HL-60 (cell line): ENCODE data around the gene SIDT2.

Source experiments
- POLR2AphosphoS5 ChIP-seq: IDR thresholded peaks from 2 replicates; pipeline ENCODE4 v1.6.1; 2012; ENCODE audit warnings: low read depth
- TF ChIP-seq, protein P1 (sequence below): IDR thresholded peaks from one replicate; pipeline ENCODE4 v1.5.1; 2011; ENCODE audit warnings: low read length, control low read depth, inconsistent platforms; ENCODE audit not compliant: insufficient read depth
- TF ChIP-seq, protein P2 (sequence below): IDR thresholded peaks from 2 replicates; pipeline ENCODE4 v1.6.1; 2012; ENCODE audit warnings: low read depth; ENCODE audit not compliant: insufficient replicate concordance

DNA sequence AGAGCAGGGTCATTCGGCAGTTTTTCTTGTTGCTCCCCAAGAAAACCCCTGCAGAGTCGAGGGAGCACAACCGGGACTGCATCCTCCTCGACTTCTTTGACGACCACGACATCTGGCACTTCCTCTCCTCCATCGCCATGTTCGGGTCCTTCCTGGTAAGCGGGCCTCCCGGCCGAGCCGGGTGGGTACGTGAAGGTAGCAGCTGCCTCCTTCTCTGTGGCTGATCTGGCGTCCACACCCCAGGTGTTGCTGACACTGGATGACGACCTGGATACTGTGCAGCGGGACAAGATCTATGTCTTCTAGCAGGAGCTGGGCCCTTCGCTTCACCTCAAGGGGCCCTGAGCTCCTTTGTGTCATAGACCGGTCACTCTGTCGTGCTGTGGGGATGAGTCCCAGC lies 17.2 kb downstream of the SIDT2 start:
- TF ChIP-seq, protein P1, sequence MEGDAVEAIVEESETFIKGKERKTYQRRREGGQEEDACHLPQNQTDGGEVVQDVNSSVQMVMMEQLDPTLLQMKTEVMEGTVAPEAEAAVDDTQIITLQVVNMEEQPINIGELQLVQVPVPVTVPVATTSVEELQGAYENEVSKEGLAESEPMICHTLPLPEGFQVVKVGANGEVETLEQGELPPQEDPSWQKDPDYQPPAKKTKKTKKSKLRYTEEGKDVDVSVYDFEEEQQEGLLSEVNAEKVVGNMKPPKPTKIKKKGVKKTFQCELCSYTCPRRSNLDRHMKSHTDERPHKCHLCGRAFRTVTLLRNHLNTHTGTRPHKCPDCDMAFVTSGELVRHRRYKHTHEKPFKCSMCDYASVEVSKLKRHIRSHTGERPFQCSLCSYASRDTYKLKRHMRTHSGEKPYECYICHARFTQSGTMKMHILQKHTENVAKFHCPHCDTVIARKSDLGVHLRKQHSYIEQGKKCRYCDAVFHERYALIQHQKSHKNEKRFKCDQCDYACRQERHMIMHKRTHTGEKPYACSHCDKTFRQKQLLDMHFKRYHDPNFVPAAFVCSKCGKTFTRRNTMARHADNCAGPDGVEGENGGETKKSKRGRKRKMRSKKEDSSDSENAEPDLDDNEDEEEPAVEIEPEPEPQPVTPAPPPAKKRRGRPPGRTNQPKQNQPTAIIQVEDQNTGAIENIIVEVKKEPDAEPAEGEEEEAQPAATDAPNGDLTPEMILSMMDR: no peak
- TF ChIP-seq, protein P2, sequence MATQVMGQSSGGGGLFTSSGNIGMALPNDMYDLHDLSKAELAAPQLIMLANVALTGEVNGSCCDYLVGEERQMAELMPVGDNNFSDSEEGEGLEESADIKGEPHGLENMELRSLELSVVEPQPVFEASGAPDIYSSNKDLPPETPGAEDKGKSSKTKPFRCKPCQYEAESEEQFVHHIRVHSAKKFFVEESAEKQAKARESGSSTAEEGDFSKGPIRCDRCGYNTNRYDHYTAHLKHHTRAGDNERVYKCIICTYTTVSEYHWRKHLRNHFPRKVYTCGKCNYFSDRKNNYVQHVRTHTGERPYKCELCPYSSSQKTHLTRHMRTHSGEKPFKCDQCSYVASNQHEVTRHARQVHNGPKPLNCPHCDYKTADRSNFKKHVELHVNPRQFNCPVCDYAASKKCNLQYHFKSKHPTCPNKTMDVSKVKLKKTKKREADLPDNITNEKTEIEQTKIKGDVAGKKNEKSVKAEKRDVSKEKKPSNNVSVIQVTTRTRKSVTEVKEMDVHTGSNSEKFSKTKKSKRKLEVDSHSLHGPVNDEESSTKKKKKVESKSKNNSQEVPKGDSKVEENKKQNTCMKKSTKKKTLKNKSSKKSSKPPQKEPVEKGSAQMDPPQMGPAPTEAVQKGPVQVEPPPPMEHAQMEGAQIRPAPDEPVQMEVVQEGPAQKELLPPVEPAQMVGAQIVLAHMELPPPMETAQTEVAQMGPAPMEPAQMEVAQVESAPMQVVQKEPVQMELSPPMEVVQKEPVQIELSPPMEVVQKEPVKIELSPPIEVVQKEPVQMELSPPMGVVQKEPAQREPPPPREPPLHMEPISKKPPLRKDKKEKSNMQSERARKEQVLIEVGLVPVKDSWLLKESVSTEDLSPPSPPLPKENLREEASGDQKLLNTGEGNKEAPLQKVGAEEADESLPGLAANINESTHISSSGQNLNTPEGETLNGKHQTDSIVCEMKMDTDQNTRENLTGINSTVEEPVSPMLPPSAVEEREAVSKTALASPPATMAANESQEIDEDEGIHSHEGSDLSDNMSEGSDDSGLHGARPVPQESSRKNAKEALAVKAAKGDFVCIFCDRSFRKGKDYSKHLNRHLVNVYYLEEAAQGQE: no peak
- no peak for TF ChIP-seq POLR2AphosphoS5
